Left lung (tissue), 10 donors: ENCODE measurements around the gene CHAMP1. TPM values are rescaled to one million over a fixed set of nuclear protein-coding genes. Genes with fewer than 3 reads are reported as not detected.

Experiments
- ATAC-seq: fragments of 200-7000 bp; cut with Tn5 transposase; one replicate; pipeline ENCODE4 v1.9.1; 2020; ENCODE audit warnings: moderate library complexity
- DNase-seq, 4 donors: peaks; one replicate each; pipeline ENCODE4 v3.0.0-alpha.2; 2013 to 2020
- H3K27ac ChIP-seq, 2 donors: fragments of 200-600 bp; sonication (generic) in 1 of 2; one replicate each; pipeline versions ENCODE4 v1.5.0 to v1.8.0; 2020 to 2021
- H3K27me3 ChIP-seq, 2 donors: fragments of 200-600 bp; sonication (generic) in 1 of 2; one replicate each; pipeline versions ENCODE4 v1.5.0 to v1.8.0; 2020 to 2021
- H3K36me3 ChIP-seq, 2 donors: fragments of 200-600 bp; sonication (generic) in 1 of 2; one replicate each; pipeline versions ENCODE4 v1.5.0 to v1.8.0; 2020 to 2021
- H3K4me1 ChIP-seq, 2 donors: fragments of 200-600 bp; one replicate each; pipeline ENCODE4 v1.8.0; 2021
- H3K4me3 ChIP-seq, 2 donors: fragments of 200-600 bp; sonication (generic) in 1 of 2; one replicate each; pipeline versions ENCODE4 v1.5.0 to v1.8.0; 2020 to 2021; ENCODE audit warnings: mild to moderate bottlenecking in 1 of 2
- H3K9me3 ChIP-seq, 2 donors: fragments of 200-600 bp; sonication (generic) in 1 of 2; one replicate each; pipeline versions ENCODE4 v1.5.0 to v1.8.0; 2020 to 2021
- CTCF ChIP-seq, 2 donors: fragments of 200-600 bp; sonication (generic) in 1 of 2; IDR thresholded peaks; one replicate each; pipeline versions ENCODE4 v1.5.0 to v1.8.0; 2021; ENCODE audit warnings: antibody characterized with exemption in 2 of 2
- intact Hi-C, 2 donors: fragments of 100-400 bp; cut with DNase I; formaldehyde crosslinking; loops; one replicate each; pipeline versions ENCODE4 v1.11.2 to v1.14.2; 2022
- polyA plus RNA-seq, 6 donors: library from polyadenylated mRNA; unstranded; fragments of 120-200 nt; gene quantifications; one replicate each; pipeline ENCODE4 v1.2.1, GENCODE V29; 2013; ENCODE audit not compliant: insufficient read length in 6 of 6
- total RNA-seq, 2 donors: library from RNA; stranded (reverse); fragmentation: NEBNext Ultra II Directional; extraction: Animal tissue kit (Norgen Biotek cat#: 25700); gene quantifications; one replicate each; pipeline ENCODE4 v1.2.1, GENCODE V29; 2021
- donor health status: DM: no; HTN: yes; CAD: no.
- donor health status: DM: no; HTN: no; CAD: no.

Gene CHAMP1
- total and polyA plus RNA-seq, 8 donors: 20.9 to 32.4 (median 28.1) TPM

GRCh38 chr13:114296902-114297301 lies 17.4 kb upstream of the CHAMP1 start:
- no peaks in the 10 kb centered on the region for H3K27me3 ChIP-seq
- ATAC-seq (no peak), DNase-seq (no peak)
- H3K27ac ChIP-seq: no peak overlapping the region
- TF ChIP-seq CTCF (IDR thresholded peaks at IDR 0.05): no peak
- no peak overlapping the region for H3K4me3 ChIP-seq
- intact Hi-C loops: no loop called here
- peaks cover 0 to 89% of the 10 kb centered on the region in 2 donors for H3K36me3 ChIP-seq
- H3K9me3 ChIP-seq: no peaks in the 10 kb centered on the region
- H3K4me1 ChIP-seq: no peaks in the 10 kb centered on the region

GRCh38 chr13:114298866-114299265 lies 15.4 kb upstream of the CHAMP1 start:
- no peak for DNase-seq

GRCh38 chr13:114299604-114300305 lies 14.5 kb upstream of the CHAMP1 start:
- H3K27me3 ChIP-seq: no peaks in the 10 kb centered on the region
- H3K4me1 ChIP-seq: no peaks in the 10 kb centered on the region
- H3K9me3 ChIP-seq: no peaks in the 10 kb centered on the region
- ATAC-seq (no peak), DNase-seq (no peak)
- H3K4me3 ChIP-seq: no peak overlapping the region
- intact Hi-C loops: no loop called here
- no peak overlapping the region for H3K27ac ChIP-seq
- H3K36me3 ChIP-seq: peaks cover 0 to 89% of the 10 kb centered on the region in 2 donors
- TF ChIP-seq CTCF (IDR thresholded peaks at IDR 0.05): no peak

More at GRCh38 chr13:114298866-114299265, 15.4 kb upstream of the CHAMP1 start:
- Histone ChIP-seq H3K4me3 (no peak overlapping the region), H3K27ac (no peak overlapping the region), H3K27me3 (no peaks in the 10 kb centered on the region), H3K36me3 (peaks cover 0 to 89% of the 10 kb centered on the region in 2 donors), H3K4me1 (no peaks in the 10 kb centered on the region), H3K9me3 (no peaks in the 10 kb centered on the region)
- no peak for ATAC-seq
- intact Hi-C loops: no loop called here
- TF ChIP-seq CTCF (IDR thresholded peaks at IDR 0.05): no peak

GRCh38 chr13:114303700-114304327 lies 10.5 kb upstream of the CHAMP1 start:
- no peaks in the 10 kb centered on the region for H3K4me1 ChIP-seq
- no peak overlapping the region for H3K27ac ChIP-seq
- intact Hi-C loops: no loop called here
- no peak for TF ChIP-seq CTCF (IDR thresholded peaks at IDR 0.05)
- no peaks in the 10 kb centered on the region for H3K27me3 ChIP-seq
- no peak overlapping the region for H3K4me3 ChIP-seq
- DNase-seq (no peak), ATAC-seq (no peak)
- H3K9me3 ChIP-seq: no peaks in the 10 kb centered on the region
- peaks cover 0 to 75% of the 10 kb centered on the region in 2 donors for H3K36me3 ChIP-seq

GRCh38 chr13:114304346-114305034 lies 9.8 kb upstream of the CHAMP1 start:
- Histone ChIP-seq H3K27ac (no peak overlapping the region), H3K27me3 (no peaks in the 10 kb centered on the region), H3K4me3 (no peak overlapping the region), H3K4me1 (no peaks in the 10 kb centered on the region), H3K36me3 (peaks cover 0 to 68% of the 10 kb centered on the region in 2 donors), H3K9me3 (no peaks in the 10 kb centered on the region)
- TF ChIP-seq CTCF (IDR thresholded peaks at IDR 0.05): no peak
- intact Hi-C loops: no loop called here
- ATAC-seq (no peak), DNase-seq (no peak)
